ENCODE measurements around the gene SLC52A3.
A peak's percentile ranks its signal among the peaks of the same experiment; 100 is the strongest.
"Not testable (repeated sequence)": the region's sequence is repeated elsewhere in the genome, so short reads cannot be mapped to it uniquely, and the experiment has no call there.

SLC52A3 gene

DNA sequence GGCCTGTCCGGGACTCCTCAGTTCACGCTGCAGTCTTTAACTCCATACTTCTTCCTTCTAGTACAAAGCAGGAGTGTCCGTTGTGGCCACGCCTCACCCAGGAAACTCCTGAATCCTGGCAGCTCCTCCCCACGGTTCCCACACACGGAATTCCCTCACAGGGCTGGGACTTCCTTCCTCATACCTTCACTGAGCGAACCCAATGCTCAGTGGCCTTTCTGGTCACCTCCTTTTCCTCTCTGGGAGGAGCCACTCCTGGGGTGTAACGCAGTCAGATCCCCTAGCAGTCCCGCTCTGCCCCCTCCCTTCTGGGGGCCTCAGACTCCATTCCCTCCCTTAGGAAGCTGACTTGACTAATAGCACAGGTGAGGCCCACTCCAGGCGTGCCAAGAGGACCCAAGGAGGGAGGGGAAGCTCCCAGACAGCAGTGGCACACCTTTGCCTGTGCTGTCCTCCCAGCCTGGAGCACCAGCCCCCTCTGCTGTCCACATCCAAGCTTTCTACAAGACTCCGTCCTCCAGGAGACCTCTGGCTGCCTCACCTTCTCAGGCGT lies at the start of gene SLC52A3:
Gene SLC52A3 (minus strand): TSS at position 75 of the 553 bp plus-strand sequence. CDS start 2,726 bp downstream, outside the sequence.
- no peak for FAIRE-seq

DNA sequence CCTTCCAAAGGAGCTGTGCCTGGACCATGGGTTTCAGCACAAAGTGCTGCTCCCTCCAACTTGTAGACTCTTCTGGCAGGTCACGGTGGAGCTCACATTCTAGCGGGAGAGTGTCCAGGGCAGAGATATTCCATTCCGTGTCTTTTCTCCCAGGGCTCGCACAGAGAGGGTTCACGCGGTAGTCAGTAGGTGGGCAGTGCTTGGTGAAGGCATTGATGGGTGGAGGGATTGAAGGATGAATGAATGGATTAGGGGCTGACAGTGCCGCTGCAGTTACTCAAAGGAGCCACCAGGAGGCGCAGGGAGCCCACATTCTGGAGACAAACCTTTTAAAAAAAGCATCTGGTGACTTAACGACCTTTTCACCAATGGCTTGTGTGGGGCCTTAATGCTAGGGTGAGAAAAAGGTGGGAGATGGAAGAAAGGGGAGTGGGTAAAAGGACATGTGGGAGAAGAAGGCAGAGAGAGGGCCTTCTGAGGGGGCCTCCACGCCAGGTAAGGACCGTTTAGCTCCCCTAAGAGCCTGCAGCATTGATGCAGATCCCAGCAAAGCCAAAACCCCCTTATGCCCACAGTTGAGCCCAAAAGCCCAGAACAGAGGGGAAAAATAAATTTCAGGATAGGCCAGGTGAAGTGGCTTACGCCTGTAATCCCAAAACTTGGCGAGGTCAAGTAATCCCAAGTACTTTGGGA lies 47.8 kb upstream of the SLC52A3 start:
- FAIRE-seq, result no peak

DNA sequence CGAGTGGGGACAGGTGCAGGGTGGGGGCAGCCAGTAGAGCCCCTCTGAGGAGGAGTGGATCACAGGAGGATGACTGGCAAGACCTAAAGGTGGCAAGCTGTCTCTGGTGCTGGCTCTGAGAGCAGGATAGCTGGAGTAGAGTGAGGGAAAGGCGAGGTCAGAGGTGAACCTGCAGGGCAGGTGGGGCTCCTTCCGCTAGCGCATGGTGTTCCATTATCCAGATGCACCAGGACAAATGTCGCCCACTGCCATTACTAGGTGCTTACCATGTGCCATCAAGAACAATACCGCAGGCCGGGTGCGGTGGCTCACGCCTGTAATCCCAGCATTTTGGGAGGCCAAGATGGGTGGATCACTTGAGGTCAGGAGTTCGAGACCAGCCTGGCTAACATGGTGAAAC lies 46.9 kb upstream of the SLC52A3 start:
- no peak for FAIRE-seq

DNA sequence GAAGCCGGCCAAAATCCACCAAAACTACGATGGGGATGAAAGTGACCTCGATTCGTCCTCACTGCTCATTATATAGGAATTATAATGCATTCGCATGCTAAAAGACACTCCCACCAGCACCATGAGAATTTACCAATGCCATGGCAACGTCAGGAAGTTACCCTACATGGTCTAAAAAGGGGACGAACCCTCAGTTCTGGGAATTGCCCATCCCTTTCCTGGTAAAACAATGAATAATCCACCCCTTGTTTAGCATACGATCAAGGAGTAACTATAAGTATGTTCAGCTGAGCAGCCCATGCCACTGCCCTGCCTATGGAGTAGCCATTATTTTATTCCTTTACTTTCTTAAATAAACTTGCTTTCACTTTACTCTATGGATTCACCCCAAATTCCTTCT lies 45.1 kb upstream of the SLC52A3 start:
- no peak for FAIRE-seq

DNA sequence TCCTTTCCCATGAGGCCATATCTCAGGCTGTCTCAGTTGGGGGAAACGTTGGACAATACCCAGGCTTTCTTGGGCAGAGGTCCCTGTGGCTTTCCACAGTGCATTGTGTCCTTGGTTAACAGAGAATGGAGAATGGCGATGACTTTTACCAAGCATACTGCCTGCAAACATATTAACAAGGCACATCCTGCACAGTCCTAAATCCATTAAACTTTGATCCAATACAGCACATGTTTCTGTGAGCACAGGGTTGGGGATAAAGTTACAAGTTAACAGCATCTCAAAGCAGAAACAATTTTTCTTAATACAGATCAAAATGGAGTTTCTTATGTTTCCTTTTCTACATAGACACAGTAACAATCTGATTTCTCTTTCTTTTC lies 44.1 kb upstream of the SLC52A3 start:
- not testable (repeated sequence) for FAIRE-seq

DNA sequence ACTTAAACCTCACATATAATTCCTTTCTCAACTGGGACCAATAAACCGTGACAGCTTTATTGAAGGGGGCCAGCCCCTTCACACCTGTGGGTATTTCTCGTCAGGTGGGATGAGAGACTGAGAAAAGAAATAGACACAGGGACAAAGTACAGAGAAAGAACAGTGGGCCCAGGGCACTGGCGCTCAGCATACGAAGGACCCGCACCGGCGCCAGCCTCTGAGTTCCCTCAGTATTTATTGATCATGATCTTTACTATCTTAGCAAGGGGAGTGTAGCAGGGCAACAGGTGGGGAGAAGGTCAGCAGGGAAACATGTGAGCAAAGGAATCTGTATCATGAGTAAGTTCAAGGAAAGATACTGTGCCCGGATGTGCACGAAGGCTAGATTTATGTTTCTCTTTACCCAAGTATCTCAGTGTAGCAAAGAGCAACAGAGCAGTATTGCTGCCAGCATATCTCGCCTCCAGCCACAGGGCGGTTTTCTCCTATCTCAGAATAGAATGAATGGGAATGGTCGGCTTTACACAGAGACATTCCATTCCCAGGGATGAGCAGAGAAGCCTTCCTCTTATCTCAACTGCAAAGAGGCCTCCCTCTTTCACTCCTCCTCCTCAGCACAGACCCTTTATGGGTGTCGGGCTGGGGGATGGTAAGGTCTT lies 43.6 kb upstream of the SLC52A3 start:
- FAIRE-seq, result not testable (repeated sequence)

DNA sequence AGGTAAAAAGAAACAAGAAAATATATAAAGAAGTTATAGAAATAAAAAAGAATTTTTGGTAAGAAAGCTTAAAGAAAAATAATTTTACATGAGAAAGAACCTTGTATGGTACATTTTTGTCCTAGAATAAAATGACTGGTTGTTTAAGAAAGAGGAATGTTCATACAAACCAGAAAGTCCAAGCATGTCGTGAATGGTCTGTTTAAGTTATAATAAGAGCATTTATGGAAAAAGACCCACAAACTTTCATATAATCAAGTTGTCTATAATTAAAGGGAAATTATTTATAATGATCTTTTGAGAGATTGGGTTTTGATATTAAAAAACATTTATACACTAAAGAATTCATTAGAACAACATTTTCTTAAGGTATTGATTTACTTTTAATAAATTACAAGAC lies 37.4 kb upstream of the SLC52A3 start:
- peak; percentile 81 for FAIRE-seq

DNA sequence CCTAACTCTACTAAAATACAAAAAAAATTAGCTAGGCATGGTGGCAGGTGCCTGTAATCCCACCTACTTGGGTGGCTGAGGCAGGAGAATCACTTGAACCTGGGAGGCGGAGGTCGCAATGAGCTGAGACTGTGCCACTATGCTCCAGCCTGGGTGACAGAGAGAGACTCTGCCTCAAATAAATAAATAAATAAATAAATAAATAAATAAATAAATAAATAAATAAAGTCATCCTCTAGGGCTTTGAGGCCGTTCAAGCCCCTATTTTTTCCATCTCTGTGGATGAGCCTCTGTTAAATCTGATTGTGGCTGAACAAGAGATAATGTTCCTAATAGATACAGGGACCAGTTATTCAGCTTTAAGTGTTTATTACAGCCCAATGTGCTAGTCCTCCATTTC lies 33.4 kb upstream of the SLC52A3 start:
- FAIRE-seq, result no peak

DNA sequence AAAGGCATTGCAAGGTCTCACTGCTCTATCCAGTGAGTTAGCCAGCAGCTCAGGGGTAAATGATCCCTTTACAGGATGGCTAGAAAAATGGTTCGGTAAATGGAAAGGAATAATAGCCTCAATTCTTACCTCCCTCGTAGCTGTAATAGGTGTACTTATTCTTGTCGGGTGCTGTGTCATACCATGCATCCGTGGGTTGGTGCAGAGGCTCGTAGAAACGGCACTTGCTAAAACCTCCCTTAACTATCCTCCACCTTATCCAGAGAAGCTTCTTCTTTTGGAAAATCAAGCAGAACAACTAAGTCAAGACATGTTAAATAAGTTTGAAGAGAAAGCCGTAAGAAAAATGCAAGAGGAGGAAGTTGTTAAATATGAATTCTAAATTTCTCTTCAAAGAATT lies 31.7 kb upstream of the SLC52A3 start:
- FAIRE-seq, result not testable (repeated sequence)

DNA sequence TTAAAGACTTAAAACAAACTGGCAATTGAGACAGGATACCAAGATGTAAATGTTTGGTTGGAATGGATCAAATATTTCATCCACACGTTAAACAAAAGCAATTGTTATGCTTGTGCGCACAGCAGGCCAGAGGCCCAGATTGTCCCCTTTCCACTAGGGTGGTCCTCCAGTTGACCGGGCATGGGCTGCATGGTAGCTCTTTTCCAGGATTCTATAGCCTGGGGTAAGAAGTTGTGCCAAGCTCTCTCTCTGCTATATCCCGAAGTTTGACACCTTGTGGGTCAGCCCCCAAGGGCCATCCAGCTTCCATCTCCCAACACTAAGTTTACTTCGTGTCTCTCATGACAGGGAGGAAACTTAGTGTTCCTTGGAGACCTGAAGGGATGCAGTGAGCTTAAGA lies 30.4 kb upstream of the SLC52A3 start:
- FAIRE-seq, result not testable (repeated sequence)

DNA sequence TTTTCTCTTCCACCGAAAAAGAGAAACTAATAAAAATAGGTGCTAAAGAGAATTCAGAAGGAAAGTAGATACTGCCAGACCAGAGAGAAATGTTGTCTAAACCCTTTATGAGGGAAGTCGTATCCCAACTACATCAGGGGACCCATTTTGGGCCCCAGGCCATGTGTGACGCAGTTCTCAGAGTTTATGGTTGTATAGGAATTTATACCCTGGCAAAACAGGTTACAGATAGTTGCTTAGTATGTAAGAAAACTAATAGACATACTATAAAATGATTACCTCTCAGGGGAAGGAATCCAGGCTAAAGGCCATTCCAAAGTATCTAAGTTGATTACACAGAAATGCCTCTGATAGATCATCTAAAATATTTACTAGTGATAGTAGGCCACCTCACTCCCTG lies 28.6 kb upstream of the SLC52A3 start:
- FAIRE-seq, result no peak

DNA sequence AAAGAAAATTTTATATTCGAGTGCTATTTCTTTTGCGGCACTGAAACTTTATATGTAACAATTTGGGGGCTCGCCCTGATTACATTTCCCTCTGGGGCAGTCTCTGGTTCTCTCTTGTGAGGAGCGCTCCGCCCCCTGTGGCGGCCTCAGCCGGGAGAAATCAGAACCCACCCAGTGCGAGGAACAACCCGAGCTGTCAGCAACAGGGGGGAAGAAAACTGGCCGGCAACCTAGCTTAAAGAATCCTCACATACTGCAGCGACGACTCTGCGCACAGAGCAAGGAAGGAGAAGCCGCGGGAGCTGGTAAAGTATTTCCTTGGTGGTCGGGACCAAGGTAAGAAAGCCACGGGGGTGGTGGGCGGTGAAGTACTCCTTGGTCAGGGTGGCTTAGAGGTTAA lies 23.9 kb upstream of the SLC52A3 start:
- no peak for FAIRE-seq

DNA sequence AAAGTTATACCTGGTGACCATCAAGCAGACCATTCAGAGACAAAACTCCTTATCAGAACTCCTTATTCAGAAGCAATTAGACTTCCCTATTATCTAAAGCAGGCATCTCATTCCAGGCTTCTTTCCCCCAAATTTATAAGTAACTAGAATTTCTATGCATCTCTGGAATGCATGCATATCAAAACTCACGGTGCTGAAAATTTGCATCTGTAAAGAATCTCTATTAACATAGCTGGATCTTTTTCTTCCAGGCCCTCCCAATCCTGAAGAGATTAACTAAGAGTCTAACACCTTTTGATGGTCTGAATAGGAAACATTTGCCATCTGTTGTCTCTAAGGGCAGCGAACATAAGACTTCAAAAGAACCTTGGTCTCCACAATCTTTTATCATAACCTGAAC lies 22.8 kb upstream of the SLC52A3 start:
- no peak for FAIRE-seq

DNA sequence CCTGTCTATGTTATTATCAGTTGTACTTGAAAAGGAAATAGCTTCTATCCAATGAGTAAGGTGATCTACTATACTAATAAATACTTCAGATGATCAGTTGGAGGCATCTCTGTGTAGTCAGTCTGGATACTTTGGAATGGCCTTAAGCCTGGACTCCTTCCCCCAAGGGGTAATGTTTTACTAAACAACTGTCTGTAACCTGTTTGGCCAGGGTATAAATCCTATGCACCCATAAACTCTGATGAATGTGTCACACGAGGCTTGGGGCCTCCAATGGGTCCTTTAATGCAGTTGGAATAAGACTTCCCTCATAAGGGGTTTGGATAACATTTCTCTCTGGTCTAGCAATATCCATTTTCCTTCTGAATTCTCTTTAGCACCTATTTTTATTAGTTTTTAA lies 19.5 kb upstream of the SLC52A3 start:
- no peak for FAIRE-seq

DNA sequence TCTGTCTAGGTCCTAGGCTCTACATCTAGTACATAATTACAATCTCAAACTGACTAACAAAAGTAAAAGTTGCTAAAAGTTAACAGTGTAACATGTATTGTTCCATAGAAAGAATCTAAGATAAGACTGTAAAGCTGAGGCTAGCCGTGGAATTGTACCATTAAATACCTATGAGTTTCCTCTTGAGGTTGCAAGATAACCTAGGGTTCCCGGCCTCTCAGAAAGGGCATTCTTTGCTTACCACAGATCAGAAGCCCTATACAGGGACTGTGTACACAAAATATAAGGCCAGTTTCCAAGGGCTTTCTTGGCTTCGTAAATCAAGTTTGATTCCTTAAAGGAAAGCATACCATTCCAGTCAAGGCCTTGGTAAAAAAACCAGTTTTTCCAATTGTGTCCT lies 11.5 kb upstream of the SLC52A3 start:
- no peak for FAIRE-seq

DNA sequence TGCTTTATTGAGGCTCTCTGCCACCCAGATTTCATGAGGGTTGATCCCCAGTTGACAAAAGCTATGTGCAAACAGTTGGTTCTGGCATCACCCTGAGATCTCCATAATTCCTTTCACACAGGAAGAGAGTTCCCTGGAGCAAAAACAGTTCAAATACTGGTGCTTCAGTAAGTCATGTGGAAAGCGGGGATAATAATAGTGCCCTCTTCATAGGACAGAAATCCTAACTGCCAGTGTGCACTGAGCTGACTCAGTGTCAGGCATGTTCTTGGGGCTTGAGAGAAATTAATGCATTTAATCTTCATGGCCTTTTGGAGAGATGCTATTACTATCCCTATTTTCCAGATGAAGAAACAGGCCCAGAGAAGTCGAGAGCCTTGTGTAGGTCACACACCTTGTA lies 7.9 kb upstream of the SLC52A3 start:
- no peak for FAIRE-seq

DNA sequence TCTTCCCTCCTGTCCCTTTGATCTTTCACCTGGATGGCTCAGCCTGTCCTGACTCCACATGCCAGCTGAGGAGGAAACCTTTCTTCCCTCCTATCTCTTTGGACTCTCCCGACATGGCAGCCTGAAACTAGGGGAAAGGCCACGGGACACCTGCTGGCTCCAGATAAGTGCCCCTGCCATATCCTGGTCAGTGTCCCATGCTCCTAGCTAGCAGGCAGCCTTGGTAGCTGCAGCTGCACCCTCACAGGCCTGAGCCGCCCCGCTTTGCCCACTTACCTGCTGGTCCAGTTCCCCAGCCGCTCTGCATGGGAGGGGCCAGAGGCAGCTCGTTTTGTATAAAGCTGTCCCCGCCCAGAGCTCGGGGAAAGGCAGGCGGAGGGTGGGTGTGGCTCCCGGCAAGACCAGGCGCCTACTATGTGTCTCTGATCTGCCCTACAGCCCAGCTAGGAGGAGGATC lies 7.4 kb upstream of the SLC52A3 start:
- FAIRE-seq, result no peak

DNA sequence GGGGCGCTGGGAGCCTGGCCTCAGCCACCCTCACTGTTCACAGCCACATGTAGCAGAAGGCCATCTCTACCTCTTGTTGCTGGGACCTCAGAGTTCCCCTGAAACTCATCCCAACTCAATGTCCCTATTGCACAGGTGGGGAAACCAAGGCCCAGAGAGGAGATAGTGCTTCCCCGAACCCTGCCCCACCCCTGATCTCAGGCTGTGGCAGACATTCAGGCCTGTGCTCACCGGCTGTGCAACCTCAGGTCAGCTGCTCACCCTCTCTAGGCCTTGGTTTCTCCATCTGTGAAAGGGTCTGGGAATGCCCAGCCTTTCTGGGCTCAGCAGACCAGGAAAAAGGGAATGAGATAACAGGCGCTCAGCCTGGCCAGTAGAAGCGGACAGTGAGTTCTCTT lies 6.4 kb upstream of the SLC52A3 start:
- no peak for FAIRE-seq

DNA sequence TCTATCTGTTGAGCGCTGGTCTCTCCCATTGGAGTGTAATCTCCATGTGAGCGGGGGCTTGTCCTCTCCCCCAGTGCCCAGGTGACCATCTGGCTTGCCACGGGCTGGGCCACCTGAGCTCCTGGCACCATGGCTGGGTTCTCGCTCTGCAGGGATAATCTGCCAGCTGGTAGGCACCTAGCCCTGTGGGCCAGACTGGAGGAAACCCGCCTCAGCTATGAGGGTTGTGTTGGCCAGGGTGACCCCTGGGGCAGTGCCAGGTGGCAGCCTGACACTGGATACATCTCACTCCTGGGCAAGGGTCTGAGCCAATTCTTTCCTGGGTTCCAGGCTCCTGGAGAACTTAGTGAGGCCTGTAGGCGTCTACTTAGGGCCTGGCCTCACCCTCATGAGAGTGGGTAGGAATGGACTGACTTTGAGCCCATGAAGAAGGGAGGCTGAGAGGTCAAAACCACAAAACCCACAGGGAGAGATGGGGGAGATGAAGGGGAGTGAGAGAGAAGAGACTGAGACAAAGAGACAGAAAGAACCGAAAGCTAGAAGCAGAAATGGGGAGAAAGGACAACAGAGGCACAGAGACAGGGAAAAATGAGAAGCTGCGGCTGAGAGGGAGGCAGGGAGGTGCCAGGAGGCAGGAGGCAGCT lies 5.8 kb upstream of the SLC52A3 start:
- FAIRE-seq, result no peak

DNA sequence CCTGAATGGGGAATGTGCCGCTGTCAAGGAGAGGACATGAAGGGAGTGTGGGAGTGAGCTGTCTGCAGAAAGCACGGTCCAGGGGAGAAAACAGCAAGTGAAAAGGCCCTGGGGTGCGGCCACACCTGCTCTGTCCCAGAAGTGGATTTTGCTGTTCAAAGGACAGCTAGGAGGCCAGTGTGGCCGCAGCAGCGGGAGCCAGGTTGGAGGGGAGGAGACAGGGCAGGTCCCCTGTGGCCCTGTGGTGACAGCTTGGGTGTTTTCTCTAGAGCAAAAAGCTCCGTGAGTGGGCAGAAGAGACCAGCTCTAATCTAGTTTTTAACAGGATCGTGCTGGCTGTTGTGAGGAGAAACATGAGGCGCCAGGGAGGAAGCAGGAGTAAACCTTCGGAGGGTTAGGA lies 4.5 kb upstream of the SLC52A3 start:
- FAIRE-seq, result no peak

DNA sequence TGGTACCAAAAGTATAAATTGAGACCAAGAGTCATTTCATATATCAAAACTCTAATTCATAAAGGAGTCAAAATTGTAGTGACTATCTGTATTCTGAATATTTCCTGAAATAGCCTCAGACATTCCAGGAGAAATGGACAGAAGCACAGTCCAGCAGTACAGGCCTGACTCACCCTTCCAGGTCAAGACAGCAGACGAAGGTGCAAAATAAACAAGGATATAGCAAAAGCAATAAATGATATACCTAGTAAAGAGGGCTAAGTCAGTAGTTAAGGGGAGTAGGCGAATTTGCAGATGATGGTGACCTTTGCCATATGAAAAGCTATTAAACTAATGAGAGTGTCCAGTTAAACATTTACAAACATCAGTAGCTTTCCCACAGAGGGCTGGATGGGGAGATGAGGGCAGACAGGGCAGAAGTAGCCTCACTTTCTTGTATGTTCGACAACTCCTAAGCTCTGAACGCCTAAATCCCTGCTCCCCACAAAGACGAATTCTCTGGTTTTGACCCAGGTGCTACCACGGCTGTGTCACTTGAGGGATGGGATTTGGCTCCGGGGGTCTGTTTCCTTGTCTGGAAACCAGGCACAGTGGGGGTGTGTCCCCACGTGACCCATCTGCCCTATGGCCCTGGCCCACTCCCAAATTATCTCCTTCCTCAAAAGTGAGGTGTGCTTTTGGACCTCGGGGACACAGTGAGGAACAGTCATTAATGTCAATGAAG lies 3.6 kb upstream of the SLC52A3 start:
- no peak for FAIRE-seq

DNA sequence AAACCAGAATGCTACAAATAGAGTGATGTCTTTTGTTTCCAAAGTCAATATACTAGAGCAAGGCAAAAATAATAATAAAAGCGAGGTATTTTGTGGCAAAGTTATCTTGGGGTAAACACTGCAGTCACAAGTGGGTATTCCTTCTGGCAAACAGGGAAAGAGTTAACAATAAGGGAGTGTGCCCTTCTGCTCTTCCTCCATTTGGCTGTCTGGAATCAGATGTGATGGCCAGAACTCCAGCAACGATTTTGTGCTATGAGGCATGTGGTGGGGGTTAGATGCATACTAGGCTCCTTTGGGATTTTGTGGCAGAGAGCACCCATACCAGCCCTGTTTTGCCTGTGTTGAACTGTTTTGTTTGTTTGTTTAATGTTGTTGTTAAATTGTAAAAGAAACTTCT lies 2.4 kb upstream of the SLC52A3 start:
- no peak for FAIRE-seq

DNA sequence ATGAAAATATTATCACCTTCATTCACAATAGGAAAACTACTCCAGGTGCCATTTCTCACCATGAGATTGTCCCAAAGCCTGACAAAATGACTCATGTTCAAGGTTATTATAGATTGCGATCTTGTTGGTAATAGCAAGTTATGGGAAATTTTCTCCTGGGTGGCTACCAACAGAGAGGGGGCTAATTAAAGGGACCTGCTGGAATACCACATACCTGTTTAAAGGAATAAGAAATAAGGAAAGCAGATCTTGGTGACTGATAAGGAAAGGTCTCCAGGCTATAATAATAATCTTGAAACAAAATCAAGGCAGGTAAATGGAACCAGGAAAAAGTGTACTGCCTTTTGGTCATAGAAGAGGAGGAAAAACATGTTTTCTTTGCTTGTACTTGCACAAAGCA lies 1.4 kb downstream of the SLC52A3 start:
- FAIRE-seq, result no peak

Data from endometrium (tissue), 2 donors.